PC-9 (cell line): ENCODE data around the gene RNF41. TPM values are rescaled to one million over a fixed set of nuclear protein-coding genes. Genes with fewer than 3 reads are reported as not detected.

Experiments used
- BruUV-seq: library from RNA; stranded (reverse); fragments of 400-500 nt; replicated peaks from 2 replicates; lab custom pipeline; 2021; lab: Mats Ljungman, UMichigan
- CTCF ChIA-PET: fragments of 300-600 bp; sonication (Branson Sonifier 250); formaldehyde crosslinking; loops from one replicate; lab custom pipeline; 2022; ENCODE audit warnings: antibody characterized with exemption; lab: Charles Lee
- POLR2A ChIA-PET: fragments of 300-600 bp; sonication (Branson Sonifier 250); formaldehyde crosslinking; loops from one replicate; lab custom pipeline; 2022; ENCODE audit warnings: antibody characterized with exemption; ENCODE audit not compliant: unreplicated experiment; lab: Charles Lee
- DNase-seq, 2 experiments: peaks; one replicate each; pipeline versions ENCODE4 v3.0.0 to v3.0.0-alpha.2; 2015 to 2022; ENCODE audit warnings: mixed read lengths in 1 of 2
- H2AFZ ChIP-seq: fragments of 200-600 bp; sonication (generic); 2 replicates; pipeline ENCODE4 v1.8.1; 2017; ENCODE audit warnings: antibody characterized with exemption
- H3F3A ChIP-seq: fragments of 200-600 bp; sonication (generic); 2 replicates; pipeline ENCODE4 v1.8.1; 2017; ENCODE audit warnings: antibody characterized with exemption, mild to moderate bottlenecking, low read depth; ENCODE audit not compliant: insufficient read depth
- H3K27ac ChIP-seq: fragments of 200-600 bp; sonication (generic); 2 replicates; pipeline ENCODE4 v1.6.1; 2016; ENCODE audit warnings: mixed run types
- H3K27me3 ChIP-seq: fragments of 200-600 bp; sonication (generic); 2 replicates; pipeline ENCODE4 v1.6.1; 2016; ENCODE audit warnings: low read depth, mixed run types; ENCODE audit not compliant: insufficient read depth
- H3K36me3 ChIP-seq: fragments of 200-600 bp; sonication (generic); 2 replicates; pipeline ENCODE4 v1.6.1; 2016; ENCODE audit warnings: low read depth, mixed run types
- H3K4me1 ChIP-seq: fragments of 200-600 bp; sonication (generic); replicated peaks from 2 replicates; pipeline ENCODE4 v1.6.1; 2016; ENCODE audit warnings: mixed run types; ENCODE audit not compliant: insufficient read depth
- H3K4me2 ChIP-seq: fragments of 200-600 bp; sonication (generic); 2 replicates; pipeline ENCODE4 v1.6.1; 2017; ENCODE audit warnings: mixed run types
- H3K4me3 ChIP-seq: fragments of 200-600 bp; sonication (generic); 2 replicates; pipeline ENCODE4 v1.6.1; 2016; ENCODE audit warnings: mixed run types
- H3K79me2 ChIP-seq: fragments of 200-600 bp; sonication (generic); 2 replicates; pipeline ENCODE4 v1.6.1; 2017; ENCODE audit warnings: low read depth, mixed run types
- H3K9me2 ChIP-seq: fragments of 200-600 bp; sonication (generic); 2 replicates; pipeline ENCODE4 v1.8.1; 2017; ENCODE audit warnings: mild to moderate bottlenecking; ENCODE audit not compliant: insufficient read depth
- H3K9me3 ChIP-seq: fragments of 200-600 bp; sonication (generic); 2 replicates; pipeline ENCODE4 v1.8.1; 2016; ENCODE audit warnings: low read depth; ENCODE audit not compliant: insufficient read depth
- H4K20me1 ChIP-seq: fragments of 200-600 bp; sonication (generic); 2 replicates; pipeline ENCODE4 v1.8.1; 2017; ENCODE audit not compliant: insufficient read depth
- EZH2 ChIP-seq: fragments of 200-600 bp; sonication (generic); IDR thresholded peaks from 2 replicates; pipeline ENCODE4 v1.8.0; 2017; ENCODE audit warnings: antibody characterized with exemption, low read depth
- intact Hi-C: fragments of 100-400 bp; cut with micrococcal nuclease; formaldehyde crosslinking; loops from one replicate; pipeline ENCODE4 v1.10.0; 2022; ENCODE audit not compliant: unreplicated experiment
- total RNA-seq: library from RNA; stranded (reverse); gene quantifications from 2 replicates; pipeline ENCODE4 v1.2.3, GENCODE V29; 2021
- TF ChIP-seq, protein P1 (sequence below): fragments of 200-600 bp; sonication (generic); conservative IDR thresholded peaks from 2 replicates; pipeline ENCODE4 v1.6.1; 2017; ENCODE audit warnings: mixed run types, antibody characterized with exemption, mild to moderate bottlenecking, moderate library complexity

The RNF41 gene
- total RNA-seq, 1 experiment from 2014 or later = 33.4 TPM

DNA sequence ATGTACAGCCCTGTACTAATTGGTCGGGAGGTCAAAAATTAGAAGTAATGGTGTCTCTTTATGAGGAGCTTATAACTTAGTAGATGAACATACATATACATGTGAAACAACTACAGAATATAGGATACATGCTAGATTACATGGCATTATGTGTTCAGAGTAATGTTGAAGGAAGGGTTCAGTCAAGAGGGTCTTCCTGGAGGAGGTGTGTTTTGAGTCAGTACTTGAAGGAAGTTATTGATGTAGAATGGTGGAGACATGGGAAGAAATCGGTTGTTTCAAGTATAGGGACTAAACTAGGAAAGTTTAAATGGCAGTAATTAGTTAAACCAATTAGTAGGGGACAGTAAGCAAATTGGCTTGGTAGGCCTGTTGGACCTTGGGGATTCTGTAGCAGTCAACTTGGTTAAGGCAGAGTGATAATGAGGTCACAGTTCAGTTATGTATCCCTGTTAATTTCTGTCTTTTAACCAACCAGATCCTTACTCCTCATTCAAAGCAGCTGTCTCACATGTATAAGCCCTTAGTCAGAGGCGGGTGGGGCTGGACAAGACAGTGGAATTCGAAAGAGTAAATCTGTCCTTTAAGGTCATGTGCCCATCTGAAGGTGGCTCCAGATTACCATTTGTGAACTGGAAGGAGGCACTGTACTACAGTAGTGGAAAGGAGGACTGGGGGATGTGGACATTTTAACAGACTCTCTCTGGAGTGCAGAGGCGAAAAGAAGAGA is 39.9 kb upstream of the RNF41 start:
- CTCF ChIA-PET = no interaction called here
- Histone ChIP-seq H3K79me2 (peaks cover 12% of the 10 kb centered on the region), H3F3A (peaks cover 20% of the 10 kb centered on the region; the same call in 1 of the 2 replicates), H3K4me3 (no peak overlapping the region), H3K27ac (peak overlapping the region; percentile 42), H4K20me1 (peaks cover 6% of the 10 kb centered on the region), H3K36me3 (0 out of 2 replicates have a peak, but pooled peaks cover 4% of the 10 kb centered on the region), H2AFZ (no peak overlapping the region), H3K4me1 (peaks cover 36% of the 10 kb centered on the region), H3K27me3 (no peaks in the 10 kb centered on the region), H3K9me2 (no peaks in the 10 kb centered on the region; the same call in 1 of the 2 replicates), H3K4me2 (peak overlapping the region; percentile 37; the same call in 1 of the 2 replicates), H3K9me3 (no peaks in the 10 kb centered on the region)
- peak; percentile 55 to 76 for DNase-seq
- POLR2A ChIA-PET = interaction anchor here (0.7 kb wide), 1 partner anchor 211 kb away, joined by 4 read pairs; no protein-coding TSS in a partner anchor
- BruUV-seq = no TSS peak
- TF ChIP-seq, protein P1, sequence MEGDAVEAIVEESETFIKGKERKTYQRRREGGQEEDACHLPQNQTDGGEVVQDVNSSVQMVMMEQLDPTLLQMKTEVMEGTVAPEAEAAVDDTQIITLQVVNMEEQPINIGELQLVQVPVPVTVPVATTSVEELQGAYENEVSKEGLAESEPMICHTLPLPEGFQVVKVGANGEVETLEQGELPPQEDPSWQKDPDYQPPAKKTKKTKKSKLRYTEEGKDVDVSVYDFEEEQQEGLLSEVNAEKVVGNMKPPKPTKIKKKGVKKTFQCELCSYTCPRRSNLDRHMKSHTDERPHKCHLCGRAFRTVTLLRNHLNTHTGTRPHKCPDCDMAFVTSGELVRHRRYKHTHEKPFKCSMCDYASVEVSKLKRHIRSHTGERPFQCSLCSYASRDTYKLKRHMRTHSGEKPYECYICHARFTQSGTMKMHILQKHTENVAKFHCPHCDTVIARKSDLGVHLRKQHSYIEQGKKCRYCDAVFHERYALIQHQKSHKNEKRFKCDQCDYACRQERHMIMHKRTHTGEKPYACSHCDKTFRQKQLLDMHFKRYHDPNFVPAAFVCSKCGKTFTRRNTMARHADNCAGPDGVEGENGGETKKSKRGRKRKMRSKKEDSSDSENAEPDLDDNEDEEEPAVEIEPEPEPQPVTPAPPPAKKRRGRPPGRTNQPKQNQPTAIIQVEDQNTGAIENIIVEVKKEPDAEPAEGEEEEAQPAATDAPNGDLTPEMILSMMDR = no peak
- intact Hi-C loops = no loop called here

DNA sequence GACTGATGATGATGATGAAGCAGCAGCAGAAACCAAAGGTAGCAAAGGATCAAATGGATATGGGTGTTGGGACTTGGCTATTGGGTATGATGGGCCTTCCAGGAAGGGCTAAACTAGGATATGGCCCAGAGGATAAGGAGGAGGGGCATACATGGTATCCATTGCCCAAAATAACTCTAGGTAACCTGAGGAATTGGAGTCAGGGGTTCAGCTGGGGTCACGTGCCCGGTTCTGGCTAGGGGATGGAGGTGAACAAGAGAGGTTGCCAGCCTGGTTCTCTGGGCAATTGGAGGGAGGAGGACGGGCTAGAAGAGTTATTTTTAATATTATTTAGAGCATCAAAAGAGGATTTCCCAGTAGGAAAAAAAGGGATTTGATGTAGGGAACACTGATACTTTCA is 39.2 kb upstream of the RNF41 start:
- TF ChIP-seq EZH2 = no peak
- TF ChIP-seq, protein P1 = no peak
- Histone ChIP-seq H4K20me1 (peaks cover 14% of the 10 kb centered on the region), H3K4me3 (no peak overlapping the region), H3K27me3 (no peaks in the 10 kb centered on the region), H3F3A (peaks cover 20% of the 10 kb centered on the region; the same call in 1 of the 2 replicates), H3K9me2 (no peaks in the 10 kb centered on the region; the same call in 1 of the 2 replicates), H3K4me1 (peaks cover 36% of the 10 kb centered on the region), H3K4me2 (no peak overlapping the region), H3K27ac (no peak overlapping the region), H3K9me3 (no peaks in the 10 kb centered on the region), H2AFZ (no peak overlapping the region), H3K79me2 (peaks cover 20% of the 10 kb centered on the region), H3K36me3 (0 out of 2 replicates have a peak, but pooled peaks cover 6% of the 10 kb centered on the region)
- BruUV-seq = no TSS peak
- POLR2A ChIA-PET = no interaction called here
- intact Hi-C loops = no loop called here
- CTCF ChIA-PET = no interaction called here
- no peak for DNase-seq

DNA sequence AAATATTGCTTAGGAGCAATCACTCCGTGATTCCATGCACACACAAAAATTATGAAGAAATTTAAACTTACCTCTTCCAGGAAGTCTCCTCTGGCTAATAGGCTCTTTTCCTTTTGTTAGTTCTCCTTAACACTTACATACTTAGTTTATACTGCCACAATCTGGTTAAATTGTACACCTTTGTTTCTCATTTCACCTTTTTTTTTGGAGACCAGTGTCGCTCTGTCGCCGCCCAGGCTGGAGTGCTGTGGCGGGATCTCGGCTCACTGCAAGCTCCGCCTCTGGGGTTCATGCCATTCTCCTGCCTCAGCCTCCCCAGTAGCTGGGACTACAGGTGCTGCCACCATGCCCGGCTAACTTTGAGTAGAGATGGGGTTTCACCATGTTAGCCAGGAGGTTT is 38.7 kb upstream of the RNF41 start:
- intact Hi-C loops = no loop called here
- POLR2A ChIA-PET = no interaction called here

More for the DNA sequence above, 38.7 kb upstream of the RNF41 start:
- CTCF ChIA-PET = interaction anchor here (0.6 kb wide), 1 partner anchor 70 kb away, joined by 9 read pairs; no protein-coding TSS in a partner anchor
- no peak overlapping the region for H3K4me3 ChIP-seq
- DNase-seq = no peak
- no peak overlapping the region for H3K4me2 ChIP-seq
- no peaks in the 10 kb centered on the region for H3K9me3 ChIP-seq
- H3K27me3 ChIP-seq = no peaks in the 10 kb centered on the region
- no peak overlapping the region for H2AFZ ChIP-seq
- peaks cover 25% of the 10 kb centered on the region for H3K79me2 ChIP-seq
- H3F3A ChIP-seq = peaks cover 20% of the 10 kb centered on the region; the same call in 1 of the 2 replicates
- H3K27ac ChIP-seq = no peak overlapping the region
- H4K20me1 ChIP-seq = peaks cover 19% of the 10 kb centered on the region
- H3K4me1 ChIP-seq = peaks cover 31% of the 10 kb centered on the region
- BruUV-seq = no TSS peak
- no peaks in the 10 kb centered on the region; the same call in 1 of the 2 replicates for H3K9me2 ChIP-seq
- TF ChIP-seq, protein P1 = no peak
- no peak for TF ChIP-seq EZH2
- H3K36me3 ChIP-seq = peaks cover 10% of the 10 kb centered on the region; the same call in 1 of the 2 replicates
